WTC11 (cell line): ENCODE data around the gene PC. TPM values are rescaled to one million over a fixed set of nuclear protein-coding genes. Genes with fewer than 3 reads are reported as not detected.

Source experiments
- ATAC-seq: fragments of 200-7000 bp; cut with Tn5 transposase; 2 replicates; pipeline ENCODE4 v1.10.0; 2021; ENCODE audit warnings: mild to moderate bottlenecking, moderate library complexity
- CTCF ChIA-PET: fragments of 300-600 bp; sonication (Branson Sonifier 250); formaldehyde crosslinking; loops from one replicate; lab custom pipeline; 2021; ENCODE audit warnings: antibody characterized with exemption; lab: Charles Lee
- POLR2A ChIA-PET: fragments of 350-600 bp; sonication (Branson Sonifier 250); formaldehyde crosslinking; loops from one replicate; lab custom pipeline; 2021; ENCODE audit warnings: antibody characterized with exemption; lab: Charles Lee
- DNase-seq: peaks from one replicate; pipeline ENCODE4 v3.0.0; 2021; ENCODE audit warnings: low spot score
- H3K27ac Mint-ChIP-seq: 2 replicates; pipeline ENCODE4 v1.8.0; 2021; ENCODE audit warnings: mixed read lengths
- H3K27me3 Mint-ChIP-seq: 2 replicates; pipeline ENCODE4 v1.8.0; 2021; ENCODE audit warnings: low read depth, mild to moderate bottlenecking, moderate library complexity, mixed read lengths
- H3K36me3 Mint-ChIP-seq: 2 replicates; pipeline ENCODE4 v1.8.0; 2021; ENCODE audit warnings: mixed read lengths
- H3K4me1 Mint-ChIP-seq: 2 replicates; pipeline ENCODE4 v1.8.0; 2022; ENCODE audit warnings: mixed read lengths
- H3K4me3 Mint-ChIP-seq: 2 replicates; pipeline ENCODE4 v1.8.0; 2021; ENCODE audit warnings: mild to moderate bottlenecking, moderate library complexity, mixed read lengths
- H3K9me3 Mint-ChIP-seq: 2 replicates; pipeline ENCODE4 v1.8.0; 2021; ENCODE audit warnings: mixed read lengths
- ARID4B ChIP-seq: sonication (generic); formaldehyde crosslinking; IDR thresholded peaks from 2 replicates; pipeline ENCODE4 v1.8.0; 2023; ENCODE audit warnings: missing genetic modification reagents, mild to moderate bottlenecking, borderline replicate concordance
- CTCF ChIP-seq: fragments of 200-600 bp; IDR thresholded peaks from 2 replicates; pipeline ENCODE4 v1.8.0; 2022; ENCODE audit warnings: antibody characterized with exemption
- FOXP4 ChIP-seq: sonication (generic); formaldehyde crosslinking; IDR thresholded peaks from 2 replicates; pipeline ENCODE4 v1.8.0; 2022; ENCODE audit warnings: mild to moderate bottlenecking, missing genetic modification reagents
- JAZF1 ChIP-seq: fragments of 250-450 bp; sonication (Bioruptor Pico); IDR thresholded peaks from 2 replicates; pipeline ENCODE4 v1.9.0; 2021; ENCODE audit warnings: moderate library complexity, mild to moderate bottlenecking, inconsistent platforms
- NFYB ChIP-seq: sonication (generic); formaldehyde crosslinking; conservative IDR thresholded peaks from 2 replicates; pipeline ENCODE4 v1.8.0; 2022; ENCODE audit warnings: low read depth, missing genetic modification reagents
- NR2C2 ChIP-seq: sonication (generic); formaldehyde crosslinking; IDR thresholded peaks from 2 replicates; pipeline ENCODE4 v1.8.0; 2022; ENCODE audit warnings: mild to moderate bottlenecking, missing genetic modification reagents
- SMAD3 ChIP-seq: sonication (generic); formaldehyde crosslinking; IDR thresholded peaks from 2 replicates; pipeline ENCODE4 v1.8.0; 2022; ENCODE audit warnings: missing genetic modification reagents, mild to moderate bottlenecking, borderline replicate concordance
- TEAD1 ChIP-seq: sonication (generic); formaldehyde crosslinking; IDR thresholded peaks from 2 replicates; pipeline ENCODE4 v1.8.0; 2022; ENCODE audit warnings: mild to moderate bottlenecking, missing genetic modification reagents
- ZNF121 ChIP-seq: sonication (generic); formaldehyde crosslinking; IDR thresholded peaks from 2 replicates; pipeline ENCODE4 v1.8.0; 2023; ENCODE audit warnings: missing genetic modification reagents
- ZSCAN18 ChIP-seq: fragments of 250-450 bp; sonication (Bioruptor Pico); IDR thresholded peaks from 2 replicates; pipeline ENCODE4 v2.1.2; 2022; ENCODE audit warnings: mild to moderate bottlenecking, moderate library complexity
- total RNA-seq: library from RNA; stranded (reverse); gene quantifications from 3 replicates; pipeline ENCODE4 v1.2.3, GENCODE V29; 2021
- TF ChIP-seq, protein P1 (sequence below): sonication (generic); formaldehyde crosslinking; conservative IDR thresholded peaks from 2 replicates; pipeline ENCODE4 v1.8.1; 2023; ENCODE audit warnings: mild to moderate bottlenecking, low read depth, missing genetic modification reagents, moderate library complexity
- TF ChIP-seq, protein P2 (sequence below): sonication (generic); formaldehyde crosslinking; IDR thresholded peaks from 2 replicates; pipeline ENCODE4 v1.8.1; 2022; ENCODE audit warnings: mild to moderate bottlenecking, moderate library complexity, missing genetic modification reagents
- TF ChIP-seq, protein P3 (sequence below): fragments of 250-450 bp; sonication (Bioruptor Pico); IDR thresholded peaks from 2 replicates; pipeline ENCODE4 v1.8.0; 2021; ENCODE audit warnings: mild to moderate bottlenecking

The PC gene
- total RNA-seq, 1 experiment from 2014 or later, result 27.2 TPM

- ATAC-seq (no peak), DNase-seq (no peak)
- Mint-ChIP-seq H3K36me3 (no peaks in the 10 kb centered on the region), H3K4me1 (peaks cover 10% of the 10 kb centered on the region), H3K27me3 (no peaks in the 10 kb centered on the region), H3K4me3 (no peak overlapping the region), H3K27ac (peak overlapping the region; percentile 74), H3K9me3 (no peaks in the 10 kb centered on the region)
- ChIA-PET POLR2A (interaction anchor here (0.5 to 1.2 kb wide), 2 partner anchors 8 to 326 kb away, joined by 3 to 7 read pairs; no protein-coding TSS in a partner anchor), CTCF (interaction anchor here (0.7 to 2.6 kb wide), 6 partner anchors 9 to 157 kb away, joined by 3 to 18 read pairs (median 8); no protein-coding TSS in a partner anchor)
- no peak for TF ChIP-seq NFYB (CRISPR knock-in tag)
- TF ChIP-seq SMAD3 (CRISPR knock-in tag), result no peak
- TF ChIP-seq, protein P1, sequence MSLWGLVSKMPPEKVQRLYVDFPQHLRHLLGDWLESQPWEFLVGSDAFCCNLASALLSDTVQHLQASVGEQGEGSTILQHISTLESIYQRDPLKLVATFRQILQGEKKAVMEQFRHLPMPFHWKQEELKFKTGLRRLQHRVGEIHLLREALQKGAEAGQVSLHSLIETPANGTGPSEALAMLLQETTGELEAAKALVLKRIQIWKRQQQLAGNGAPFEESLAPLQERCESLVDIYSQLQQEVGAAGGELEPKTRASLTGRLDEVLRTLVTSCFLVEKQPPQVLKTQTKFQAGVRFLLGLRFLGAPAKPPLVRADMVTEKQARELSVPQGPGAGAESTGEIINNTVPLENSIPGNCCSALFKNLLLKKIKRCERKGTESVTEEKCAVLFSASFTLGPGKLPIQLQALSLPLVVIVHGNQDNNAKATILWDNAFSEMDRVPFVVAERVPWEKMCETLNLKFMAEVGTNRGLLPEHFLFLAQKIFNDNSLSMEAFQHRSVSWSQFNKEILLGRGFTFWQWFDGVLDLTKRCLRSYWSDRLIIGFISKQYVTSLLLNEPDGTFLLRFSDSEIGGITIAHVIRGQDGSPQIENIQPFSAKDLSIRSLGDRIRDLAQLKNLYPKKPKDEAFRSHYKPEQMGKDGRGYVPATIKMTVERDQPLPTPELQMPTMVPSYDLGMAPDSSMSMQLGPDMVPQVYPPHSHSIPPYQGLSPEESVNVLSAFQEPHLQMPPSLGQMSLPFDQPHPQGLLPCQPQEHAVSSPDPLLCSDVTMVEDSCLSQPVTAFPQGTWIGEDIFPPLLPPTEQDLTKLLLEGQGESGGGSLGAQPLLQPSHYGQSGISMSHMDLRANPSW (CRISPR knock-in tag), result no peak
- no peak for TF ChIP-seq ZSCAN18 (CRISPR knock-in tag)
- TF ChIP-seq JAZF1 (CRISPR knock-in tag), result no peak
- TF ChIP-seq TEAD1 (CRISPR knock-in tag), result no peak
- no peak for TF ChIP-seq CTCF
- no peak for TF ChIP-seq ARID4B (CRISPR knock-in tag)
- TF ChIP-seq NR2C2, result no peak
- no peak for TF ChIP-seq ZNF121
- TF ChIP-seq, protein P2, sequence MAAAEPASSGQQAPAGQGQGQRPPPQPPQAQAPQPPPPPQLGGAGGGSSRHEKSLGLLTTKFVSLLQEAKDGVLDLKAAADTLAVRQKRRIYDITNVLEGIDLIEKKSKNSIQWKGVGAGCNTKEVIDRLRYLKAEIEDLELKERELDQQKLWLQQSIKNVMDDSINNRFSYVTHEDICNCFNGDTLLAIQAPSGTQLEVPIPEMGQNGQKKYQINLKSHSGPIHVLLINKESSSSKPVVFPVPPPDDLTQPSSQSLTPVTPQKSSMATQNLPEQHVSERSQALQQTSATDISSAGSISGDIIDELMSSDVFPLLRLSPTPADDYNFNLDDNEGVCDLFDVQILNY, result no peak
- TF ChIP-seq, protein P3, sequence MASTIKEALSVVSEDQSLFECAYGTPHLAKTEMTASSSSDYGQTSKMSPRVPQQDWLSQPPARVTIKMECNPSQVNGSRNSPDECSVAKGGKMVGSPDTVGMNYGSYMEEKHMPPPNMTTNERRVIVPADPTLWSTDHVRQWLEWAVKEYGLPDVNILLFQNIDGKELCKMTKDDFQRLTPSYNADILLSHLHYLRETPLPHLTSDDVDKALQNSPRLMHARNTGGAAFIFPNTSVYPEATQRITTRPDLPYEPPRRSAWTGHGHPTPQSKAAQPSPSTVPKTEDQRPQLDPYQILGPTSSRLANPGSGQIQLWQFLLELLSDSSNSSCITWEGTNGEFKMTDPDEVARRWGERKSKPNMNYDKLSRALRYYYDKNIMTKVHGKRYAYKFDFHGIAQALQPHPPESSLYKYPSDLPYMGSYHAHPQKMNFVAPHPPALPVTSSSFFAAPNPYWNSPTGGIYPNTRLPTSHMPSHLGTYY (CRISPR knock-in tag), result no peak
- no peak for TF ChIP-seq FOXP4
Observed at GRCh38 chr11:66864172-66864901, 93.8 kb downstream of the PC start.
